A549 (cell line): ENCODE results near the gene PDCD6IP.
"Not testable (repeated sequence)": the region's sequence is repeated elsewhere in the genome, so short reads cannot be mapped to it uniquely, and the experiment has no call there.

Experiments used
- BHLHE40 ChIP-seq: IDR thresholded peaks from 2 replicates; pipeline ENCODE4 v1.6.1; 2012; ENCODE audit warnings: low read depth, low read length, inconsistent platforms
- CEBPB ChIP-seq, 2 experiments: fragments of >200 bp in 1 of 2; sonication (Bioruptor Twin) in 1 of 2; formaldehyde crosslinking in 1 of 2; IDR thresholded peaks; 2 replicates each; pipeline ENCODE4 v1.6.1; 2012 to 2016
- CTCF ChIP-seq: fragments of >200 bp; sonication (Bioruptor Twin); formaldehyde crosslinking; IDR thresholded peaks from 3 replicates; pipeline ENCODE4 v1.5.1; 2016
- HES2 ChIP-seq: fragments of >200 bp; sonication (Bioruptor Twin); formaldehyde crosslinking; IDR thresholded peaks from 2 replicates; pipeline ENCODE4 v1.6.1; 2016
- JUN ChIP-seq, 2 experiments: fragments of >200 bp; sonication (Bioruptor Twin); formaldehyde crosslinking; IDR thresholded peaks; 2 replicates in 1 of 2; 3 replicates in 1 of 2; pipeline ENCODE4 v1.6.1; 2016 to 2017
- MAFK ChIP-seq: fragments of 450-650 bp; IDR thresholded peaks from 2 replicates; pipeline ENCODE4 v1.6.1; 2014; ENCODE audit not compliant: partially characterized antibody
- MAX ChIP-seq: IDR thresholded peaks from 2 replicates; pipeline ENCODE4 v1.6.1; 2012
- PHF8 ChIP-seq: fragments of 200-600 bp; sonication (generic); IDR thresholded peaks from 2 replicates; pipeline ENCODE4 v1.6.1; 2016; ENCODE audit warnings: low read depth, mild to moderate bottlenecking, antibody characterized with exemption, moderate library complexity, borderline replicate concordance
- POLR2A ChIP-seq: IDR thresholded peaks from 2 replicates; pipeline ENCODE4 v1.6.1; 2012; ENCODE audit warnings: mild to moderate bottlenecking, low read length
- RAD21 ChIP-seq, 2 experiments: fragments of >200 bp in 1 of 2; sonication (Bioruptor Twin) in 1 of 2; formaldehyde crosslinking in 1 of 2; IDR thresholded peaks in 1 of 2; conservative IDR thresholded peaks in 1 of 2; 2 replicates in 1 of 2; 3 replicates in 1 of 2; pipeline ENCODE4 v1.6.1; 2012 to 2018; ENCODE audit warnings: inconsistent platforms in 1 of 2
- REST ChIP-seq: fragments of 200-600 bp; sonication (generic); IDR thresholded peaks from 2 replicates; pipeline ENCODE4 v1.6.1; 2016; ENCODE audit warnings: antibody characterized with exemption, mild to moderate bottlenecking, moderate library complexity
- SMC3 ChIP-seq: fragments of >200 bp; sonication (Bioruptor Twin); formaldehyde crosslinking; IDR thresholded peaks from 3 replicates; pipeline ENCODE4 v1.6.1; 2018; ENCODE audit warnings: inconsistent platforms
- USF2 ChIP-seq: fragments of 450-650 bp; IDR thresholded peaks from 2 replicates; pipeline ENCODE4 v1.6.1; 2014; ENCODE audit warnings: antibody characterized with exemption

- not testable (repeated sequence) for TF ChIP-seq BHLHE40; USF2; CTCF; RAD21 (conservative IDR thresholded peaks at IDR 0.05 in 1 of 2, IDR thresholded peaks at IDR 0.05 in 1 of 2); SMC3; CEBPB (IDR thresholded peaks at IDR 0.05); REST; HES2; MAX; POLR2A; MAFK; PHF8; JUN (IDR thresholded peaks at IDR 0.05)
Observed at GRCh38 chr3:33781413-33781812, 17.0 kb upstream of the PDCD6IP start.
